Stromal cell of bone marrow (primary cell): ENCODE results near the gene AAMP.
A peak's percentile ranks its signal among the peaks of the same experiment; 100 is the strongest.
"Not testable (repeated sequence)": the region's sequence is repeated elsewhere in the genome, so short reads cannot be mapped to it uniquely, and the experiment has no call there.

Experiments
- DNase-seq: peaks from one replicate; pipeline ENCODE4 v3.0.0-alpha.2; 2012; ENCODE audit warnings: low read depth

AAMP gene

DNA sequence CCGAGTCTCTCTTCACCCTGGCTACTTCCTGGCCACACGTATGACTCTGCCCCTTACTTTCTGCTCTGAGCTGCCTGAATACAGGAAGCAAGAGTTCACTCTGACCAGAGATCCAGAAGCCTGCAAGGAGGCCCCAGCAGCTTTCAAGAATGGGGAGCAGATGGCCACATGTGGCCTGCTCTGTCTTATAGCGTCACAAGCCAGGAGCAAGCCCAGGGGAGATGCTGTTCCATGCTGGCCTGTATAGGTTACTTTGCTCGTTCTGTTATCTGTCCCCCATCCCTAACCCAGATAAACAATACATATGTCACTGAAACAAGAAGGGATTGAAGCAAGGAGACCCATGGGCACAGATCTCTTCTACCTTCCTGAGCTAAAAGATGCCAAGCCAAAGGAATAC, 4.6 kb upstream of the AAMP start:
- no peak for DNase-seq

DNA sequence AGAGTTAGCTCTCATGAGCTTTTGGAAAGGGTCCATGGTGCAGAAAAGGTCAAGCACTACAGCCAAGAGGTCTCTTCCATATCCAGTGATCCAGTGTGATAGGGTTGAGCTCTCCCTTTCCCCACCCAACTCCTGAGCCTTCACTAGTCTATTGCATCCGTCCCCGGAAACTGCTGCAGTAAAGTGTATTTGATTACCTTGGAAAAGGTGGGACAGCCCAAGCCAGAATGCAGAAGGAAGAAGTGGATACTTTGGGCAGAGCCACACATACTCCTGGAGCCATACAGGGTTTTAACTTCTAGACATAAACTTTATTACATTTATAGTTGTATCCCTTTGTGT, 3.9 kb upstream of the AAMP start:
- DNase-seq = no peak

- not testable (repeated sequence) for DNase-seq
Measured at GRCh38 chr2:218273214-218273907, 3.4 kb upstream of the AAMP start.

- DNase-seq = peak; percentile 93
Measured at GRCh38 chr2:218272531-218273212, 2.7 kb upstream of the AAMP start.

DNA sequence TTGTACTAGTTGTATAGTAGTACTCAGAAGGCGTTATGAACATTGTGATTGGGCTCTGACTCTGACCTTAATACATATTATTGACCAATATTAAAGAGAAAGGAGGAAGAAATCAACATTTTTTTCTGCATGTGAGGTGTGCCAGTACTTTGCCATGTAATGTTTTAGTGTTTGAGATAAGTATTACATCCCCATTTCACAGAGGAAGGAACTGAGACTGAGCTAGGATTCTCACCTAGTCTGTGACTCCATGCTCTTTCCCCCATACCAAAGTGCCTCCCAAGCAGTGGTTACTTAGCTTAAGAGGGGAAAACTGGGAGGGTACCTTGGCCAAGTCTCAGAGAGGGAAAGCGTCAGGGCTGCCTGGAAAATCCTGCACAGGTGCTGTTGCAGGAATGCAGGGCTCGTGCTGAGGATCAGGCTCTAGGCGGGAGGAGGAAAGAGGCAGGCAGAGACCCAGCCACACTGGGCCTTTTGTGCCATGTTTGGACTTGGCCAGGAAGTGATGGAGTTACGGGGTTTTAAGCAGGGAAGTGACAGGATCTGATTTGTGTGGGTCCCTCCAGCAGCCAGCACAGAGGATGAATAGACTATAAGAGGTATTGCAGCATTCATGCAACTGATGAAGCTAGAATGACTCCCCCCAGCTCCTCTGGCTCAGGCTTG, 2.1 kb upstream of the AAMP start:
- no peak for DNase-seq

DNA sequence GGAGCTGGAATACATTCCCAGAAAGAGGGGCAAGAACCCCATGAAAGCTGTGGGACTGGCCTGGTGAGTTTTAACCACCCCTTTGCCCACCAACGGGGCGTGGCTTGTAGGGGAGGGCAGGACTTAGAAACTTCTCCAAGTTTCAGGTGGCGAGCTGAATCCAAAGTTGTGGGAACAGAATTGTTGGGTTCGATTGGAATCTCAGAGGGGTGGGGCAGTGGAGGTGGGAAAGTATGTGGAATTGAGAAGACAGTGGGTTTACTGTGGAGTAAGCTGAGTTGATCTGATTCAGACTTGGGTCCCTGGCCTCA, 1.5 kb upstream of the AAMP start:
- no peak for DNase-seq

DNA sequence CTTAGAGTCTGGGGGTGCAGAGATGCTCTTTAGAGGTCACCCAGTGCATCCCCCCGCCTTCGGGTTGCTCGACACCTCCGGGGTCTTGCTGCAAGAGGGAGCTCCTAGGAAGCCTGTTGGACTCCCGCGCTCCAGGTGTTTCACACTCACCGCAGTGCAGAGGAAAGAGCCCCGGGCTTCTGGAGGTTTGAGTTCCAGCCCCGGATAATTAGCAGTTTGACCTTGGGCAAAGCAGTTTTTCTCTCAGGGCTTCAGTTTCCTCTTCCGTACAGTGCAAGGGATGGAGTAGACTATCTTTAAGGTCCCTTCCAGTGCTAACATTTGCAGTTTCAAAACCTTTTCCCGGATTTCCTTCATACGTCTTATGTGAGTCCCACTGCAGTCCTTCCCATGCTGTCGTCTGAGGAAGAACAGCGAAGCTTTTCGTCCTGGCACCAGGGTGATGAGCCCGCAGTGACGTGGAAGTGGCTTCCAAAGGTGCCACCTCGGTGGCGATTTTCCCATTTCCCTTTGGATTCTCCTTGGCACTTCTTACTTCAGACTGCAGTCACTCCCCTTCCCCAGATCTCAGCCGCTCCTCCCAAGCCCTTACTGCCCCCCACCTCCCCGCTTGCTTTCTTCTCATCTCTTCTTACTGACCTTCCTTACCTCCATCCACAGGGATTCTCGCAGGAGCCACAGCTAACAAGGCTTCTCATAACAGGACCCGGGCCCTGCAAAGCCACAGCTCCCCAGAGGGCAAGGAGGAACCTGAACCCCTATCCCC, 967 bp upstream of the AAMP start:
- no peak for DNase-seq

DNA sequence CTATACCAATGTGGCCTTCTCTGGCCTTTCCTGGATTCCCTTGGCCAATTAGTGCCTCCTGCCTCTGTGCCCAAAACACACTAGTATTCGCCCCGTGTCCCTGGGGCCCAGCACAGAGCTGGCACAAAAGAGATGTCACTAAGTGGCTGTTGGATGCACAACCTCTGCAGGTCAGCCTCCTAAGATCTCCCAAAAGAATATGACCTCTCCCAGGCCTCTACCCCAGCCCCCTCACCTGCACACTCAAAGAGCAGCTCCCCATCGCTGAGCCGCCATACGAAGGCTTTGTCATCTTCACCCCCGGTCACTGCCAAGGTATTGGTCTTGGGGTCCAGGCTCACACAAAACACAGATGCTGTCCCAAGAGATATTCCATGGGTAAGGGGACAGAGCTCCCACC, 2.7 kb downstream of the AAMP start:
- DNase-seq = no peak

GRCh38 chr2:218266316-218266979, 3.5 kb downstream of the AAMP start:
- no peak for DNase-seq

- no peak for DNase-seq
Measured at GRCh38 chr2:218265626-218266025, 4.3 kb downstream of the AAMP start.

GRCh38 chr2:218264773-218265561, 5.0 kb downstream of the AAMP start:
- DNase-seq = no peak

DNA sequence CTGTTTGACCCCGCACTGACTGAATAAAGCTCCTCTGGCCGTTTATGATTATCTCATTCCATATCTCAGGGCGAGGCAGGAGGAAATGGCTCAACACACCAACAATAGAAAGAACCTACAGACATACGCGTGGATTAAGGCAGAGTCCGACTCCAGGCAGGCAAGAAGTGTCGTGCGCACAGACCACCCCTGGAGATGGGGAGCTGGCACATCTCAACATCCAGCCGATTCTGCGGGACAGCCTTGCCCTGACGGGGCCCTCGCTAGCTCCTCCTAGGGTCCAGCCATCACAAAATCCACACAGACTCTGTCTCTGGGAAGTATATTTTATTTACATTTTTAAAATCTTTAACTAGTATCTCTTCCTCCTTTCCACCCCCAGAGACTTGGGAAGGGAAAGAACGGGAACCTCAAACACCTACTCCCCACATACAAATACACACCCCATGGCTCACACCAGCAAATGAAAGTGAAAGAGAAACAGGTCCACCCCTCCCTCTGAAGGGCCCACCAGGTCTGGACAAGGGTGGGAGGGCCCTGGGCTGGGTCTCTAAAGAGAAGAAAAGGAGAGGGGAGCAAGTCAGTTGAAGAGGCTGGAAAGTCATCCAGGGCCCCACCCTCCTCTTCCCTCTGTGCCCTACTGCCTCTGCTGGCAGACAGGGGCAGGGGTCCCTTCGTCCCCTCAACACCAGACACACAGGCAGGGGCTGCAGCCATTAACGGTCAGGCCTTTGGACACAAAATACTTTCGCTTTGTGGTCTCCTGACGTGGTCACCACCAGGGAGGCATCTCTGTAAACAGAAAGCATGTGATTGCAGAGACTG, 5.9 kb downstream of the AAMP start:
- DNase-seq = no peak

GRCh38 chr2:218262631-218263586, 7.0 kb downstream of the AAMP start:
- no peak for DNase-seq

DNA sequence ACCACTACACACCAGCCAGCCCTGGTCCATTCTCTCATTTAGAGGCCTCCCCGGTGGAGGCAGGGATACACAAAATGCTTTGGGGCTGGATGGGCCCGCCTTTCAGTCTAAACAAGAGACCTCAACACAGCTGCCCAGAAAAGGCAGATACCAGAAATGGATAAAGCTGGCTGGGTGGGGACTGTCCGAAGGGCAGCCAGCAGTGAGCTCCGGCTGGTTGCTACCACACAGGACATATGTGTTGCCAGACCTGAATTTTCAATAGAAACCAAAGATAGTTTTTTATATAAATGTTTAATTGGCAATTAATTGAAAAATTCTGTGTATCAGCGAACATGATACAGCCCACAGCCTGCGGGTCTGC, 7.7 kb downstream of the AAMP start:
- DNase-seq = no peak

GRCh38 chr2:218261423-218262236, 8.3 kb downstream of the AAMP start:
- no peak for DNase-seq

- DNase-seq = no peak
Measured at GRCh38 chr2:218260742-218261422, 9.1 kb downstream of the AAMP start, which contains the start of gene GPBAR1. Gene GPBAR1 (plus strand): TSS chr2:218261015. CDS start chr2:218262725, 1,710 bp downstream.

- DNase-seq = no peak
Measured at GRCh38 chr2:218260166-218260565, 9.8 kb downstream of the AAMP start.
